GM12878 (cell line): ENCODE results near the gene FAM118B.

ENCODE experiments used
- CHD2 ChIP-seq: IDR thresholded peaks from 2 replicates; pipeline ENCODE4 v1.6.1; 2011; ENCODE audit warnings: low read depth, low read length, improper control_type of control experiment, borderline replicate concordance
- EGR1 ChIP-seq, 2 experiments: IDR thresholded peaks; 1 replicate in 1 of 2; 2 replicates in 1 of 2; pipeline ENCODE4 v1.6.1; 2011 to 2012; ENCODE audit warnings: low read depth in 2 of 2, low read length in 2 of 2, borderline replicate concordance in 1 of 2, mild to moderate bottlenecking in 1 of 2, moderate library complexity in 1 of 2
- EP300 ChIP-seq, 2 experiments: fragments of 150-350 bp in 1 of 2; IDR thresholded peaks; 2 replicates each; pipeline ENCODE4 v1.6.1; 2011 to 2012; ENCODE audit warnings: low read depth in 2 of 2, low read length in 2 of 2, borderline replicate concordance in 1 of 2, improper control_type of control experiment in 1 of 2, inconsistent platforms in 1 of 2; ENCODE audit not compliant: control insufficient read depth in 1 of 2
- HDAC6 ChIP-seq: fragments of 200-600 bp; sonication (generic); IDR thresholded peaks from one replicate; pipeline ENCODE4 v1.8.0; 2017; ENCODE audit warnings: antibody characterized with exemption; ENCODE audit not compliant: unreplicated experiment
- KAT2A ChIP-seq: conservative IDR thresholded peaks from 2 replicates; pipeline ENCODE4 v1.6.1; 2011; ENCODE audit warnings: low read depth, low read length; ENCODE audit not compliant: control insufficient read depth
- NBN ChIP-seq: fragments of 450-650 bp; IDR thresholded peaks from 2 replicates; pipeline ENCODE4 v1.6.1; 2016
- NR2F1 ChIP-seq: fragments of 450-650 bp; conservative IDR thresholded peaks from 2 replicates; pipeline ENCODE4 v1.6.1; 2017; ENCODE audit warnings: mild to moderate bottlenecking
- PML ChIP-seq: IDR thresholded peaks from 2 replicates; pipeline ENCODE4 v1.6.1; 2012; ENCODE audit warnings: low read length, inconsistent platforms
- TF ChIP-seq, protein P1 (sequence below), 3 experiments: IDR thresholded peaks in 2 of 3; conservative IDR thresholded peaks in 1 of 3; 2 replicates each; pipeline ENCODE4 v1.5.1; 2011; ENCODE audit warnings: low read depth in 3 of 3, low read length in 3 of 3, mild to moderate bottlenecking in 3 of 3, control low read depth in 2 of 3, moderate library complexity in 2 of 3, inconsistent platforms in 1 of 3, mixed read lengths in 1 of 3; ENCODE audit not compliant: control insufficient read depth in 2 of 3, insufficient read depth in 1 of 3; ENCODE audit errors: extremely low read depth in 1 of 3
- TF ChIP-seq, protein P2 (sequence below): IDR thresholded peaks from 2 replicates; pipeline ENCODE4 v1.6.1; 2011; ENCODE audit warnings: low read depth, mild to moderate bottlenecking, low read length, moderate library complexity, borderline replicate concordance; ENCODE audit errors: extremely low read depth
- TF ChIP-seq, protein P3 (sequence below): IDR thresholded peaks from 2 replicates; pipeline ENCODE4 v1.6.1; 2012; ENCODE audit warnings: low read depth, low read length, improper control_type of control experiment
- TF ChIP-seq, protein P4 (sequence below): IDR thresholded peaks from 2 replicates; pipeline ENCODE4 v1.6.1; 2012; ENCODE audit warnings: low read depth, low read length, improper control_type of control experiment
- TF ChIP-seq, protein P5 (sequence below): fragments of 450-650 bp; IDR thresholded peaks from 2 replicates; pipeline ENCODE4 v1.6.1; 2016; ENCODE audit warnings: mild to moderate bottlenecking, moderate library complexity, borderline replicate concordance

DNA sequence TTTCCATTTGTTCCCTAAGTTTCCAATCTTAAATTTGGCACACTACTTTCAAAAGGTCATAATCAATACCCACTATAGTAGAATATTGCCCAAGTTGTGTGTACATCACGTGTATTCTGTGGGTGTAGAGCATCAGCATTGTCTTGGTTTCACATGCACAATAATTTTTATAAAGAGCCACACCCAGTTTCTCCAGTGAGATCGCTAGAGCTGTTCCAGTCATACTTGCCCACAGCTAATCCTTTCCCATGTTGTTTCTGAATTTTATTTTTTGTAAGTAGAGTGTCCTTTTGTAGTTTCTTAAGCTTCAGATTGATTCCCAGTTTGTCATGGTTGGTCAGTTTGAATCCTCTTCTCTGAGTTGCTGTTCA is 13.7 kb downstream of the FAM118B start:
- TF ChIP-seq, protein P1, sequence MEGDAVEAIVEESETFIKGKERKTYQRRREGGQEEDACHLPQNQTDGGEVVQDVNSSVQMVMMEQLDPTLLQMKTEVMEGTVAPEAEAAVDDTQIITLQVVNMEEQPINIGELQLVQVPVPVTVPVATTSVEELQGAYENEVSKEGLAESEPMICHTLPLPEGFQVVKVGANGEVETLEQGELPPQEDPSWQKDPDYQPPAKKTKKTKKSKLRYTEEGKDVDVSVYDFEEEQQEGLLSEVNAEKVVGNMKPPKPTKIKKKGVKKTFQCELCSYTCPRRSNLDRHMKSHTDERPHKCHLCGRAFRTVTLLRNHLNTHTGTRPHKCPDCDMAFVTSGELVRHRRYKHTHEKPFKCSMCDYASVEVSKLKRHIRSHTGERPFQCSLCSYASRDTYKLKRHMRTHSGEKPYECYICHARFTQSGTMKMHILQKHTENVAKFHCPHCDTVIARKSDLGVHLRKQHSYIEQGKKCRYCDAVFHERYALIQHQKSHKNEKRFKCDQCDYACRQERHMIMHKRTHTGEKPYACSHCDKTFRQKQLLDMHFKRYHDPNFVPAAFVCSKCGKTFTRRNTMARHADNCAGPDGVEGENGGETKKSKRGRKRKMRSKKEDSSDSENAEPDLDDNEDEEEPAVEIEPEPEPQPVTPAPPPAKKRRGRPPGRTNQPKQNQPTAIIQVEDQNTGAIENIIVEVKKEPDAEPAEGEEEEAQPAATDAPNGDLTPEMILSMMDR (IDR thresholded peaks at IDR 0.05 in 2 of 3, conservative IDR thresholded peaks at IDR 0.05 in 1 of 3; ENCODE audit: control insufficient read depth in 2 of 3, extremely low read depth in 1 of 3, insufficient read depth in 1 of 3, low read depth in 3 of 3, low read length in 3 of 3): no peak
- TF ChIP-seq KAT2A (no peak), NBN (no peak), NR2F1 (no peak), EGR1 (IDR thresholded peaks at IDR 0.05; ENCODE audit: borderline replicate concordance in 1 of 2, low read depth in 2 of 2, low read length in 2 of 2) (no peak), PML (no peak), HDAC6 (no peak), CHD2 (no peak), EP300 (IDR thresholded peaks at IDR 0.05; ENCODE audit: borderline replicate concordance in 1 of 2, control insufficient read depth in 1 of 2, low read depth in 2 of 2, low read length in 2 of 2) (no peak)
- TF ChIP-seq, protein P2, sequence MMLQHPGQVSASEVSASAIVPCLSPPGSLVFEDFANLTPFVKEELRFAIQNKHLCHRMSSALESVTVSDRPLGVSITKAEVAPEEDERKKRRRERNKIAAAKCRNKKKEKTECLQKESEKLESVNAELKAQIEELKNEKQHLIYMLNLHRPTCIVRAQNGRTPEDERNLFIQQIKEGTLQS: no peak
- TF ChIP-seq, protein P3, sequence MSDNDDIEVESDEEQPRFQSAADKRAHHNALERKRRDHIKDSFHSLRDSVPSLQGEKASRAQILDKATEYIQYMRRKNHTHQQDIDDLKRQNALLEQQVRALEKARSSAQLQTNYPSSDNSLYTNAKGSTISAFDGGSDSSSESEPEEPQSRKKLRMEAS: no peak
- TF ChIP-seq, protein P4, sequence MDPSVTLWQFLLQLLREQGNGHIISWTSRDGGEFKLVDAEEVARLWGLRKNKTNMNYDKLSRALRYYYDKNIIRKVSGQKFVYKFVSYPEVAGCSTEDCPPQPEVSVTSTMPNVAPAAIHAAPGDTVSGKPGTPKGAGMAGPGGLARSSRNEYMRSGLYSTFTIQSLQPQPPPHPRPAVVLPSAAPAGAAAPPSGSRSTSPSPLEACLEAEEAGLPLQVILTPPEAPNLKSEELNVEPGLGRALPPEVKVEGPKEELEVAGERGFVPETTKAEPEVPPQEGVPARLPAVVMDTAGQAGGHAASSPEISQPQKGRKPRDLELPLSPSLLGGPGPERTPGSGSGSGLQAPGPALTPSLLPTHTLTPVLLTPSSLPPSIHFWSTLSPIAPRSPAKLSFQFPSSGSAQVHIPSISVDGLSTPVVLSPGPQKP: no peak
- TF ChIP-seq, protein P5, sequence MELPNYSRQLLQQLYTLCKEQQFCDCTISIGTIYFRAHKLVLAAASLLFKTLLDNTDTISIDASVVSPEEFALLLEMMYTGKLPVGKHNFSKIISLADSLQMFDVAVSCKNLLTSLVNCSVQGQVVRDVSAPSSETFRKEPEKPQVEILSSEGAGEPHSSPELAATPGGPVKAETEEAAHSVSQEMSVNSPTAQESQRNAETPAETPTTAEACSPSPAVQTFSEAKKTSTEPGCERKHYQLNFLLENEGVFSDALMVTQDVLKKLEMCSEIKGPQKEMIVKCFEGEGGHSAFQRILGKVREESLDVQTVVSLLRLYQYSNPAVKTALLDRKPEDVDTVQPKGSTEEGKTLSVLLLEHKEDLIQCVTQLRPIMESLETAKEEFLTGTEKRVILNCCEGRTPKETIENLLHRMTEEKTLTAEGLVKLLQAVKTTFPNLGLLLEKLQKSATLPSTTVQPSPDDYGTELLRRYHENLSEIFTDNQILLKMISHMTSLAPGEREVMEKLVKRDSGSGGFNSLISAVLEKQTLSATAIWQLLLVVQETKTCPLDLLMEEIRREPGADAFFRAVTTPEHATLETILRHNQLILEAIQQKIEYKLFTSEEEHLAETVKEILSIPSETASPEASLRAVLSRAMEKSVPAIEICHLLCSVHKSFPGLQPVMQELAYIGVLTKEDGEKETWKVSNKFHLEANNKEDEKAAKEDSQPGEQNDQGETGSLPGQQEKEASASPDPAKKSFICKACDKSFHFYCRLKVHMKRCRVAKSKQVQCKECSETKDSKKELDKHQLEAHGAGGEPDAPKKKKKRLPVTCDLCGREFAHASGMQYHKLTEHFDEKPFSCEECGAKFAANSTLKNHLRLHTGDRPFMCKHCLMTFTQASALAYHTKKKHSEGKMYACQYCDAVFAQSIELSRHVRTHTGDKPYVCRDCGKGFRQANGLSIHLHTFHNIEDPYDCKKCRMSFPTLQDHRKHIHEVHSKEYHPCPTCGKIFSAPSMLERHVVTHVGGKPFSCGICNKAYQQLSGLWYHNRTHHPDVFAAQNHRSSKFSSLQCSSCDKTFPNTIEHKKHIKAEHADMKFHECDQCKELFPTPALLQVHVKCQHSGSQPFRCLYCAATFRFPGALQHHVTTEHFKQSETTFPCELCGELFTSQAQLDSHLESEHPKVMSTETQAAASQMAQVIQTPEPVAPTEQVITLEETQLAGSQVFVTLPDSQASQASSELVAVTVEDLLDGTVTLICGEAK: no peak
